NB4 (cell line): ENCODE results near the gene LRRC2.

Experiments
- DNase-seq: peaks from one replicate; pipeline ENCODE4 v3.0.0; 2010; ENCODE audit warnings: low read depth
- H3K4me3 ChIP-seq: one replicate; pipeline ENCODE4 v1.5.1; 2011; ENCODE audit warnings: mild to moderate bottlenecking, low read depth, low read length, moderate library complexity
- MYC ChIP-seq: IDR thresholded peaks from 2 replicates; pipeline ENCODE4 v1.6.1; 2011; ENCODE audit warnings: low read depth, low read length
- POLR2A ChIP-seq: IDR thresholded peaks from 2 replicates; pipeline ENCODE4 v1.6.1; 2011; ENCODE audit warnings: mild to moderate bottlenecking; ENCODE audit not compliant: insufficient read length; ENCODE audit errors: extremely low read depth
- TF ChIP-seq, protein P1 (sequence below): IDR thresholded peaks from 2 replicates; pipeline ENCODE4 v1.6.1; 2011; ENCODE audit warnings: low read depth, low read length
- TF ChIP-seq, protein P2 (sequence below): IDR thresholded peaks from one replicate; pipeline ENCODE4 v1.5.1; 2012; ENCODE audit warnings: low read depth, low read length

The LRRC2 gene

DNA sequence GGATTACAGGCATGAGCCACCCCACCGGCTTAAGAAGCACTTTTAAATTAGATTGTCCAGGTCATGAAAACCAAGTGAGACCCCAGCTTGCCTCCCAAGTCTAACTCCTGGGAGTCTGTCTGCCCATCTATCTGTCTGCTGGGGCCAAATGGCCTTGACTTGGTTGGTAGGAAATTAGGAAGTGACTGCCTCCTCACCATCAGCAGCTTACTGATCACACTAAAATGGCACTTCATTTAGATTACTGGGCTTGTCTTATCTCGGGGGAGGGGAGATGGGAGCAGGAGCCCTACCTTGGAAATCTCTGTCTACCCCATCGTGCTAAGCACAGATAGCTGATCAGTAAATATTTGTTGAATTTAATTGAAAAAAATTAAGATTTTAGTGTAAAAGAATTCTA lies 5.6 kb upstream of the LRRC2 start:
- no peak for DNase-seq
- TF ChIP-seq, protein P1, sequence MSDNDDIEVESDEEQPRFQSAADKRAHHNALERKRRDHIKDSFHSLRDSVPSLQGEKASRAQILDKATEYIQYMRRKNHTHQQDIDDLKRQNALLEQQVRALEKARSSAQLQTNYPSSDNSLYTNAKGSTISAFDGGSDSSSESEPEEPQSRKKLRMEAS = no peak
- TF ChIP-seq MYC (no peak), POLR2A (no peak)
- TF ChIP-seq, protein P2, sequence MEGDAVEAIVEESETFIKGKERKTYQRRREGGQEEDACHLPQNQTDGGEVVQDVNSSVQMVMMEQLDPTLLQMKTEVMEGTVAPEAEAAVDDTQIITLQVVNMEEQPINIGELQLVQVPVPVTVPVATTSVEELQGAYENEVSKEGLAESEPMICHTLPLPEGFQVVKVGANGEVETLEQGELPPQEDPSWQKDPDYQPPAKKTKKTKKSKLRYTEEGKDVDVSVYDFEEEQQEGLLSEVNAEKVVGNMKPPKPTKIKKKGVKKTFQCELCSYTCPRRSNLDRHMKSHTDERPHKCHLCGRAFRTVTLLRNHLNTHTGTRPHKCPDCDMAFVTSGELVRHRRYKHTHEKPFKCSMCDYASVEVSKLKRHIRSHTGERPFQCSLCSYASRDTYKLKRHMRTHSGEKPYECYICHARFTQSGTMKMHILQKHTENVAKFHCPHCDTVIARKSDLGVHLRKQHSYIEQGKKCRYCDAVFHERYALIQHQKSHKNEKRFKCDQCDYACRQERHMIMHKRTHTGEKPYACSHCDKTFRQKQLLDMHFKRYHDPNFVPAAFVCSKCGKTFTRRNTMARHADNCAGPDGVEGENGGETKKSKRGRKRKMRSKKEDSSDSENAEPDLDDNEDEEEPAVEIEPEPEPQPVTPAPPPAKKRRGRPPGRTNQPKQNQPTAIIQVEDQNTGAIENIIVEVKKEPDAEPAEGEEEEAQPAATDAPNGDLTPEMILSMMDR = no peak

DNA sequence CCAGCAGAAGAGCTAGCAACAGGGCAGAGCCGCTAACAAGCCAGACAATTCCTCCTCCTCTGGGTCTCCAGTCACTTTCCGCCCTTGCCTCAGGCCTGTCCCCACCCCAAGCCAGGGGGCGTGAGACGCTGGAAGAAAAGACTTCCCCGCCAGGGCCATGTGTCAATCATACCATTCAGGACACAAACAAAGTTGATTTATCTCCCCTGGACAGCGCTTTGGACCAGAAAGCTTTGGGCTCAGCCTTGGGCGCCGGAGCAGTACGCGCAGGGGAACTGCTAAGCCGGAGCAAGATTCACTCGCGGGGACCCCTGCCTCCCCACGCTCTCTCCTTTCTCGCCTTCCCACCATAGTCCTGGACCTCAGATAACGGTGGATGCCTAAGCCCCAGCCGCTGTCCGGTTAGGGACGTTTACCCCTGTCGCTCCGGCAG lies 479 bp downstream of the LRRC2 start:
- no peak overlapping the region for H3K4me3 ChIP-seq
- no peak for DNase-seq
- TF ChIP-seq, protein P1 = no peak
- no peak for TF ChIP-seq MYC

More for the DNA sequence above, 5.6 kb upstream of the LRRC2 start:
- H3K4me3 ChIP-seq = no peak overlapping the region

DNA sequence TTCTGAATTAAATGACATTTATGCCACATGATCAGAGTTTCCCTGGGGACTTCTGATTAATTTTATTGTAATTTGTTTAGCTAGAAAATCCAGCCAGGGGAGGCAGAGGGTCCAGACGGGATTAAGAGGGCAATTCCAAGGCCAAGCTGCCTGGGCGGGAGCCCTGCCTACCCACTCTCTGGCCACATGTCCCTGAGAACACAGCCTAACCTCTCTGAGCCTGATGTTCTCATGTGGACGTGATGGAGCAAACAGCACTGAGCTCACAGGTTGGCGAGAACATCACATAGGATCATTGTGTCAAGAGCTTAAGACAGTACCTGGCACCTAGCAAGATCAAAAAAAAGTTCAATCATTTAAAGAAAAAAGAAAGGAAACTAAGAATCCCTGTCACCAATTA lies 1.0 kb downstream of the LRRC2 start:
- H3K4me3 ChIP-seq = no peak overlapping the region
- TF ChIP-seq, protein P2 = no peak
- no peak for DNase-seq

DNA sequence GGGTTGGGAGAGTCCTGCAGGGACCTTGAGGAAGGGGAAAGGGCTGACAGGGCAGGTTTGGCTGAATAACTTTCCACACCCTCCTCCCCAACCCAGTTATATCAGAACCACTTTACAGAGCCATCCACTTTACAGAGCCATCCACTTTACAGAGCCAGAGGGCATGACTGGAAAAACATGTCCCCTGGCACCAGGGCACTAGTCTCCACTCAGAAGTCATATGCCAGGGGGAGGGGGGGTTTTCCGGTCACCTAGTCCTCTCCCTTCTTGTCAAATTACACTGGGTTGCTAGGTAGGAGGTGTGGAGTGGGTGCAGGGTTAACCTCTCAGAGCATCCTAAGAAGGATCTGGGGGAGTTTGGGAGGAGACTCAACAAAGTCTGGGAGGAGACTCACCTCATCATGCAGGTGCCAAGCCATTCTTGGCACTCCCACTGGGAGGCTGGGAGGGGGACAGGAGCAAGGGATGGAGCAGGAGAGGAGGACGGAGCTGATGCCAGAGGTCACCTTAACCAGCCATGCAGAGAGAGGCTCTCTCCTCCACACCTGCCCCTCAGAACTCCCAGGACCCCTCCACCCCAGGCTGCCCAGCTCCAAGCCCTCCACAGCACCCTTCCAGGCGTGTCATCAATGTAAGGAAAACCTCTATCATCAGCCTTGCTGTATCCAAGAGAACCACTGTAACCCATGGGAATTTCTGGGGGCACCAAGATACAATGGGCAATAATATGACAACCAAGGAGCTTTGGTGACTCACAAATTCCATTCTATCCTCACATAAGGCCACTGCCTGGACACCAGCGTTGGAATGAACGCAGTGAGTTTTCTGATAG lies 1.7 kb downstream of the LRRC2 start:
- TF ChIP-seq POLR2A (no peak), MYC (no peak)
- TF ChIP-seq, protein P1 = no peak
- TF ChIP-seq, protein P2 = no peak
- no peak for DNase-seq
- no peak overlapping the region for H3K4me3 ChIP-seq

DNA sequence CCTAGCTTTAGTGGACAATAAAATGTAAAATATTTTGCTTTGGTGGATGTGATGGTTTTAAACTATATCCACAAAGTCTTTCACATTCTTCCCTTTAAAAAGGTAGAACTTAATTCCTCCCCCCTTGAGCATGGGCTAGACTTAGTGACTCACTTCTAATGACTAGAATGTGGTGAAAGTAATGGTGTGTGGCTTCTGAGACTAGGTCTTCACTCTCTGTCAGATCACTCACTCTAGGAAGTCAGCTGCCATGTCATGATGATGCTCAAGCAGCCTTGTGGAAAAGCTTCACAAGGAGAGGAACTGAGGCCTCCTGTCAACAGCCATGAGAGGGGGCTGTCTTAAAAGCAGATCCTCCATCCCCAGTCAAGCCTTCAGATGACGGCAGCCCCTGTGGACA lies 4.2 kb downstream of the LRRC2 start:
- no peak overlapping the region for H3K4me3 ChIP-seq
- no peak for TF ChIP-seq POLR2A
- no peak for DNase-seq

DNA sequence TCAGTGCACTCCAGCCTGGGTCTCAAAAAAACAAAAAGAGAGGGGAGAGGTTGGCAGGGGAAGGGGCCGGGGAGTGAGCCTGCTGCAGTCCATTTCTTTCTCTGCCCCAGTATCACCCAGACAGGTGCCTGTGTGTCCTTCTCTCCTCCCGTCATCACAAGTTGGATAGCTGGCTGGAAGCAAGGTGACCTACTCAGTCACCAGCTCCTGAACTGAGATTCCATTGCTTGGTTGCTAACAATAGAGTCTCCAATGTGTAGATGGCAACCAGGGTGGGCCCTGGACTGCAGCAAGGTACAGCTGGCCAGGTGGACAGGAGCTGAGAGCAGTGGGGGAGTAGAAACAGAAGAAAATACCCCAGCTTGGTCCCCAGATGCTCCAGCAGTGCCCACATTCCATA lies 4.6 kb downstream of the LRRC2 start:
- TF ChIP-seq, protein P1 = no peak
- H3K4me3 ChIP-seq = no peak overlapping the region
- DNase-seq = no peak

DNA sequence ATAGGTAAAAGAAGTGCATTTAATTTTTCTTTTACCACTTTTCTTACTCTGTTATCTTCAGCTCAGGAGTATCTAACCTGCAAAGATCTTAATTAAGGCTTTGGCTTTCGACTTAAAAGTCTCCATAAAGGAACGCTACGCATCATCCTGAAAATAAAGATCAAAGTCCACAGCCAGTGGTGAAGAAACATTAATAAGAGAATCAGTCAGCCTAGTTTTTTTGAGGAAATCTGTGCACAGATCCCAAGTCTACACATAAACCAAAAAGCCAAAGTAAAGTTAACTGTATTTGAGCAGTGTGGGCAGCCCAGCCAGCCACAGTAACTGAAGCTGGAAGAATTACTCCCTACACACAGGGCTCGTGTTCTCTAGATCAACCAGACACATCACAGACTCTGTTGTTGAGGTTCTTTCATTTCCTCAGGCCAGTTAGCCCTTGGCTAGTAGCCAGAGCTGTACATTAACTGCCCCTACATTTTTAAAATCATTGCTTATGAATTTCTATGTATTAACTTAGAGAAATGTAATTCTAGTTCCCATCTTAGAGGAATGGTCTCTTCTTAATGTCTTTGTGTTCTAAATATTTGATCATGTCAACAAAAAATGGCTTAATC lies 6.9 kb downstream of the LRRC2 start:
- TF ChIP-seq, protein P1 = no peak
- no peak for TF ChIP-seq MYC
- peak overlapping the region; percentile 62 for H3K4me3 ChIP-seq
- no peak for DNase-seq
